NT2/D1 (cell line): Measurements from ENCODE around the gene CUL1.

Experiments
- SUZ12 ChIP-seq: IDR thresholded peaks from 2 replicates; pipeline ENCODE4 v1.6.1; 2011; ENCODE audit not compliant: insufficient read length, insufficient read depth; ENCODE audit errors: extremely low read depth
- YY1 ChIP-seq: IDR thresholded peaks from 2 replicates; pipeline ENCODE4 v1.6.1; 2011; ENCODE audit not compliant: insufficient read length, insufficient read depth
- ZNF274 ChIP-seq: IDR thresholded peaks from 2 replicates; pipeline ENCODE4 v1.6.1; 2011; ENCODE audit warnings: mild to moderate bottlenecking, low read depth, low read length

DNA sequence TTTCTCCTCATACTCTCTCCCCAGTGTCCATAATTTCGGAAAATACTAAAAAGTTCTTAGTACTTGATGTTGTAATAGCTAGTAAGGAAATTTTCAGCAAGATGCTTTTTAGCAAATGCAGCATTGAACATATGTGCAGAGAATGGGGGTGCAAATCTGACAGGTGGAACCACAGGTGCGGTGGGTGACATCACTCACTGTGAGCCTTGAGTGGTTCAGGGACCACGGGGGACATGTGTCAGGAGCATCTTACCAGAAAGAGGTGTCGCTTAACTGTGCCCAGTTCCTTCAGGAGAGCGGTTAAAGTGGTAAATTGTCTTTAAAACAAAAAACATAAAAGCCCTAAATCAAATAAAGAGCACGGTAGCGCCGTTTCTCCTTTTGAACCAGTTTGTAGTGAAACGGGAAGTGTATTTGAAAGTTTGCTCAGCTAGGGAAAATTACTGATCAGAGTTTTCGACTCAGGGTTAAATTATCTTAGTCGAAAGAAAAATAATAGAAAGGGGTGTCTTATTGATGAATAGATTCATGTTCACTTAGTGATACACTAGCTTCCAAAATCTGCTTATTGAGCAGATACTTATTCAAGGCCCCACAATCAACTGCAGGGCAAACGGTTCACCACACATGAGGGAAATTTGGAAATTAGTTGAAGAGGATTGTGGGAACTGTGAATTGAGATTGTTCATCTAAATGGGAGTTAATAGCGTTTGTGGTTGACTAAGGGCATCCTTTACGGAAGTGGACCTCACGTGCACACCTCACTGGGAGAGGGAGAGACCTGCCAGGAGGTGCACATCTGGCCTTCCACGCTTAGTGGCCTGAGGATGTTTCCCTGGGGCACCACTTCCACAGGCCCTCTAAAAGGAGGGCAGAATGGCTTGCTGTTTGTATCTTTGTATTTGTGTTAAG, 12.7 kb downstream of the CUL1 start:
- TF ChIP-seq YY1: no peak
- TF ChIP-seq ZNF274: no peak
- TF ChIP-seq SUZ12: no peak
